NCI-H82 treated with DMSO at 0.1 percent for 48 hours (cell line): ENCODE results near the gene TMEM178B.

Experiments
- DNase-seq: peaks from one replicate; lab custom pipeline; 2025; ENCODE audit not compliant: unreplicated experiment; lab: John Stamatoyannopoulos, UW

The TMEM178B gene

DNA sequence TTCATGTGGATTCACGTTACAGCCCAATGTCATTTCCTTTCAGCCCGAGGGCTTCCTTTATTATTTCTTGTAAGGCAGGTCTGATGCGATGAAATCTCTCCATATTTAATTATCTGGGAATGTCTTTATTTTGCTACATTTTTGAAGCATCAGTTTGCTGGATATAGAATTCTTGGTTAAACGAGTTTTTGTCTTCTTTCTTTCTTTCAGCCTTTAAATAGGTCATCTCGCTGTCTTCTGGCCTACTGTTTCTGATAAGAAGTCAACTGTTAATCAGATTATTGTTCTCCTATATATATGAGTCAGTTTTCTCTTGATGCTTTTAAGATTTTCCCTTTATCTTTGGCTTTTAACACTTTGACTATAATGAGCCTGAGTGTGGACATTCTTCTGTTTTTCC lies 184.7 kb downstream of the TMEM178B start:
- no peak for DNase-seq

- no peak for DNase-seq
Measured at GRCh38 chr7:141262101-141263090, 188.5 kb downstream of the TMEM178B start.

DNA sequence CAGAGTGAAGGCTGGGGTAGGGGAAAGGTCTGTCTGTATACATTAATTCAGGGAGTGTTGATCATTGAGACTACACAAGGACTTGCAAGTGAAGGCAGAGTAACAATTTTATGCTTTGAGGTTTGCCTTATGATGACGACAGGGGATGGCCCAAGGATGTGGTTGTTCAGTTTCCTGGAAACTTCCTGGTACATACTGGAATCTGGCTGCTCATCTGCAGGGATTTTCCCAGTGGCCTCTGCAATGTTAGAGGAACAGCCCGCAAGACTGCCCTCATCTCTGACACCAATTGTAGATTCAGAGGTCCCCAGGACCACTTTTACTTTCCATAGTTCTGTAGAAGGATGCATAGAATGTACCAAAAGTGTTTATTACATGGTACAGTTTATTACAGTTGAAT lies 189.6 kb downstream of the TMEM178B start:
- no peak for DNase-seq

DNA sequence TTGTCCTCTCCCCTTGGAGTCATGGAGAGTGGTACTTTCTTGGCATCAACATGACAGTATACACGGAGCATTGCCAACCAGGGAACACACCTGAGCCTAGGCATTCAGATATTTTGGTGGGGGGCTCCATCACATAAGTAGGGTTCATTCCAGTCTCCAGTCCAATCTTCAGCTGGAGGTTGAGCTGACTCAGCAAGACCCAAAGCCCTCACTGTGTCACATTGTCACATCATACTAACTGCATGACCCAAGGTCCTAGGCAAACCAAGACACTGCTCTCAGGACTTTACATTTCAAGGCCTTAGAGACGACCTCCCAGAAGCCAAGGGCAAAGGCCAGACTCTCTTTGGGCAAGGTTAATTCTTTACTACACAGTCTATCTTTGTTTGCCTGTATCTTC lies 190.1 kb downstream of the TMEM178B start:
- DNase-seq: no peak

DNA sequence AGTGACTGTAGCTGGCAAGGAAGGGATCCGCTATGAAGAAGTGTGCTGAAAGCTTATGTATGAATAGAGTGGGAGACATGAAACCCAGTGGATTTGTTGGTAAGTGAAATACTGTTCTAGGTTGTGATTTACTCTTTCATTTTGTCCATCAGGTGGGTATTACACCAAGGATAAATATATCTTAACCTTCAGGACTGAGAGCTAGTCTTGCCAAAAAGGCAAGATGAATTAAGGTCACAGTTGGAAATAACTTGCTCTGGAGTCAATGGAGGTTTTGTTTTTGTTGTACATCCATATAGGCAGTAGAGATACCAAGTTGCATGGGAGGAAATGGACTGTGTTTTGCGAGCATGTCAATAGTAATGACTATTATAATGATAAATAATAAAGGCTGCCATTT lies 190.6 kb downstream of the TMEM178B start:
- no peak for DNase-seq

GRCh38 chr7:141265668-141266067 lies 191.8 kb downstream of the TMEM178B start:
- DNase-seq: no peak

GRCh38 chr7:141268614-141269013 lies 194.8 kb downstream of the TMEM178B start:
- DNase-seq: no peak

DNA sequence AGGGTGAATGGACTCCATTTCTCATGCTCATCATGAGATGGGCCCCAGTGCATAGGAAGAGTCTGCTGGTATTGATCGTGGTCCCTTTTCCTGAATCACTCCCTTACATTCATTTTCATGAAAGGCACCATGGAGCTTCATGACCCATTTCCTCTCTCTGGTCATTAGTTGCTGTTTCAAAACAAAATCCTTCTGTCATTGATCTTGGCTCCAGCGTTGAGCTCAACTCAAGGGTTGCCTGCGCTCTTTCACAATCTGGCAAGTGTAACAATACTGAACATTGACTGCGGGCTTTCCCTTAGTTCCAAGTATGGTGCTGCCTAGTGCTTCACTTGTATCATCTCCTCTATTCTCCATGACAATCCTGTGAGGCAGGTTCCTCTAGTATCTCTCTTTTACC lies 197.6 kb downstream of the TMEM178B start:
- DNase-seq: no peak

DNA sequence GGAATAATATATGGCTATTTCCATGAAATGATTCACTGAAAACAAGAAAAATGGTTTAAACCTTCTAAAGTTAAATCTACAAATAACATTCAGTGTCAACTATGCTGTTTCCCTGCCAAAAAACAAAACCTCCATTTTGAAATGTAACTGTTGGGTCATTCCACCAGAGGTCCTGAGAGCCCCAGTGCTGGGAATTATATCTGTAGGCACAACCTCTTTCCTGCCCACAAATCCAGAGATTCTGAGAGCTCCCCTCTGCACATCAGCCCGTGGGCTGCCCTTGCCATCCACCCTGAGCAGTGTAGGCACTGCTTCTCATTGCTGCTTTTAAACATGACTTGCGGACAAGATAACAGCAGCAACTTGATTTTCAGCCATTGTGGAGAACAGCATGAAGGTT lies 198.6 kb downstream of the TMEM178B start:
- DNase-seq: no peak

GRCh38 chr7:141275350-141275749 lies 201.5 kb downstream of the TMEM178B start:
- no peak for DNase-seq

DNA sequence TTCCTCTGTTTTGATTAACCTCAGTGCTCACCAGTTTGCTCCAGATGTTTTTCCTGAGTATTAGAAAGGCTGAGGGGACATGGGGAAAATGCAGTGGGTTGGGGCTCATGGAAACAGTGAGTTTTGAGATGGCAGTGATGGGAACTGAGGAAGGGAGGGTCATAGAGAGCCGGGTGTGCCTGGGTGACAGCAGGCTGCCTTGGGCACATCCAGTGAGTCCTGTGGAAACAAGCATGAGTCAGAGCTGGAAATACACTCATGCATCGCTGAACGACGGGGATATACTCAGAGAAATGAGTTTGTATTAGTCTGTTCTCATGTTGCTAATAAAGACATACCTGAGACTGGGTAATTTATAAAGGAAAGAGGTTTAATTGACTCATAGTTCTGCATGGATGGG lies 202.2 kb downstream of the TMEM178B start:
- DNase-seq: no peak

GRCh38 chr7:141280100-141280499 lies 206.2 kb downstream of the TMEM178B start:
- no peak for DNase-seq

- DNase-seq: no peak
Measured at GRCh38 chr7:141281311-141281710, 207.4 kb downstream of the TMEM178B start.

- no peak for DNase-seq
Measured at GRCh38 chr7:141286522-141286921, 212.7 kb downstream of the TMEM178B start.

GRCh38 chr7:141287936-141288335 lies 214.1 kb downstream of the TMEM178B start:
- no peak for DNase-seq

DNA sequence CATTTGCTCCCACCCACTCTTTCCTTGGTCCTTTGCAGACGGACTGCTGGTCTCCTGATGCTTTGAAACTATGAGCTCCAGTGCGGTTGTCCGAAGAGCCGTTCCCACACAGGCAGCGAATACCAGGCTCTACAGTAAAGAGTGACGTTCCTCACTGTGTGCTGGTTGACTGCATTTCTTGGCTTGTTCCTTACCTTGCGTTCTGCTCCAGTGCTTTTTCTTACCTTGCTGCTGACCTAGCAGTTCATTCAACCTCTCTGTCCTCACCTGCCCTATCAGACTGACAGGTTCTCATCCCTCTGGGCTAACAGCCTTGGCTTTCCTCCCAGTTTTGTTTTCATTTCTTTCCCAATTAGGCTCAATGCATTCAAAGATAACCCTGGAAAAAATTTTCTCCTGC lies 214.8 kb downstream of the TMEM178B start:
- DNase-seq: no peak

DNA sequence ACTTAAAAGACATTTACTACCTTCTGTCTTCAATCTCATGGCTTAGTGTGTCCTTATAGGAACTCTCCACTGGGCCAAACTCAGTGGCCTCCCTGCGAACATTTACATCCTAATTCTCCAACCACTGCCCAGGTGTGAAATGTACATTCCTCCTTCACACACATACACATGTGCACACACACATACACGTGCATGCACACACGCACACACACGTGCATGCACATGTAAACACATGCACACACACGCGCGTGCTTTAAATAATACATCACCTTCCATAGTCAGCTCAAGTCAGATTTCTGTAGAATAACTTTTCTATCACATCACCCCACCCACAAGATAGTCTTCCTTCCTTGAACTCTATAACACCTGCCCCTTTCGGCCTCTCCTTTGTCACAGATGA lies 216.5 kb downstream of the TMEM178B start:
- no peak for DNase-seq

- DNase-seq: no peak
Measured at GRCh38 chr7:141290973-141291372, 217.1 kb downstream of the TMEM178B start.

DNA sequence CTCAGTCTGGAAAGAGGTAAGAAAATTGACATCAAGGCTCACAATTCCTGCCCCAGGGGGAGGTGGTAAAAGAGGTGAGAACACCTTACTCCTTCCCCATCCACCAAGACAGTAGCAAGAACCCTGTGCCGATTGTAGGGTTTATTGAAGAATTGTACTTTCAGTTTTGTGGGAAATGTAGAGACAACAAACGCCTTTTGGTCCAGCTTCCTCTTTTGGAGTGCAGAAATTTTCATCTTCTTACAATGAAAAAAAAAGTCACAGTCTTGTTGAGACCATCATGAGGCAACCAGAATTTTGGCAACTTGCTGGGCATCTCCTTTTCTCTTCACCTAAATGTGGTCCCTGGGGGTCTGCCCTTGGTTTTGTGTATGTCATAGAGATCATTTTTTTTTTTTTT lies 217.7 kb downstream of the TMEM178B start:
- DNase-seq: no peak

GRCh38 chr7:141294143-141294829 lies 220.4 kb downstream of the TMEM178B start:
- DNase-seq: no peak

- no peak for DNase-seq
Measured at GRCh38 chr7:141295367-141295895, 221.6 kb downstream of the TMEM178B start.

DNA sequence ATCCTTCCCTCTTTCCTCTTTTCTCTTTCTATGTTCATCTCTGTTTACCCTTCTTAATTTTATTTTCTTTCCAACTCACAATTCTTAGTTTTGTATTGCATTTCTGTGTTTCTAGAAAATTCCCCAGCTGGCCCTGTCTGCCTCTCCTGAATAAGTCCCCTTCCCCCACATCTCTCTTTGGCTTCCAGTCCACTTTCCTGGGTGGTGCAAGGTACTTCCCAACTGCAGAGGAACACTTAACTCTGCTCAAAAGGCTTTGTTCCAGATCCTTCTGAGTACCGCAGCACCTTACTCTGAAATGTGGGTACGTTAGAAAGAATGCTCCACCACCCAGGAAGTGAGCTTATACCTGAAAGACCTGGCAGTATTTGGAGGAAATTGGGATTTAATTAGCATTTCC lies 227.0 kb downstream of the TMEM178B start:
- DNase-seq: no peak
